NCI-H2171 treated with DMSO at 0.1 percent for 48 hours (cell line): ENCODE data around the gene PWWP3B.
"Not testable (repeated sequence)": the region's sequence is repeated elsewhere in the genome, so short reads cannot be mapped to it uniquely, and the experiment has no call there.

ENCODE experiments used
- DNase-seq: peaks from one replicate; lab custom pipeline; 2025; lab: John Stamatoyannopoulos, UW

Gene PWWP3B

GRCh38 chrX:106168107-106168506 is at the start of gene PWWP3B:
Gene PWWP3B, plus strand, starts transcription at chrX:106168305. Its CDS starts 37,128 bp downstream, at chrX:106205433.
- no peak for DNase-seq

- no peak for DNase-seq
Observed at GRCh38 chrX:106139048-106139447, 29.1 kb upstream of the PWWP3B start.

DNA sequence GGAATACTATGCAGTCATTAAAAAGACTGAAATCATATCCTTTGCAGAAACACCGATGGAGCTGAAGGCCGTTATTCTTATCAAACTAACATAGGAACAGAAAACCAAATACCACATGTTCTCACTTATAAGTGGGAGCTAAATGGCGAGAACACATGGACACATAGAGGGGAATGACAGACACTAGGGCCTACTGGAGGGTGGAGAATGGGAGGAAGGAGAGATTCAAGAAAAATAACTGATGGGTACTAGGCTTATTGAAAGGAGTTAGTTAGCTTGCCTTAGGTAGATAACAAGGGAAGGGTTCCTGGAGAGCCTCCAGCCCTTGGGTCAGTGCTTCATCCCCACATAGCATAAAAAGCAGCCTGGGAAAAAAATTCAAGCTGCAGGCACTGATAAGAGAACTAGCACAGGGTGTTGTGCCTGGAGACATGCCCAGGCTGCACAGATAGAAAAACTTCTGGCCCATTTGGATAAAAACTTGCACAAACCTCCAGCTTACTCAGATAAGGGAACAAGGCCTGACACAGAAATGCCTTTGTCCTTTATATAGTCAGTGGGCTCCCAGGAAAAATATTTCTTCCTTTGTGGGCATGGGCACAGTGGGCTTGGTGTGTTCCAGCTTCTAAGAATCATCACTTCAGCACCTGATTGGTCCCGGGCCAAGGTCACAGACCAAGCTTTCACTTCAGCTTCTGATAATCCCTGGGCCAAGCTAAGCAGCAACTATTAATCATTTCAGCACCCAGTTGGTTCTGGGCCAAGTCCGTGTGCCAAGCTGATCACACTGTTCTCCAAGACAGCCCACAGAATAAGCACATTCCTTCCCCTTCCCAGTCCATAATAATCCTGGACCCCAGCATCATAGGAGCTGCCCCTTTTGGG is 23.1 kb upstream of the PWWP3B start:
- DNase-seq: no peak

DNA sequence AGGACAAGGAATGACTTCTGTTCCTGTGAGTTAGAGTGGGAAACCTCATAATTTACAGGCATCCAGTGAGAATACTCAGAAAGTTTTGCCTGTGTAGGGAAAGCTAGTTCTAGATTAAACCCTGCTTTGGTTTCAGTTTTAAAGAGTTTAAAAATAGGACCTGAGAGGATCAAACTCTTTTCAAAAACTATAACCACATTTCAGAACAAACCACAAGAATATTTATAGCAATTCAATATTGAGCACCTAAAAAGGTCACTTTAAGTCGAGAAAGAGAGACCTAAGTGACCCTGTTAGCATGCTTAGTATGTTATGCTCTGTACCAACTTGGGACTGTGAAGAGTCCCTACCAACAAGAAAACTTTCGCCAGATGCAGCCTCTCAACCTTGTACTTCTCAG is 17.4 kb upstream of the PWWP3B start:
- DNase-seq: no peak

GRCh38 chrX:106159861-106160282 is 8.2 kb upstream of the PWWP3B start:
- DNase-seq: no peak

DNA sequence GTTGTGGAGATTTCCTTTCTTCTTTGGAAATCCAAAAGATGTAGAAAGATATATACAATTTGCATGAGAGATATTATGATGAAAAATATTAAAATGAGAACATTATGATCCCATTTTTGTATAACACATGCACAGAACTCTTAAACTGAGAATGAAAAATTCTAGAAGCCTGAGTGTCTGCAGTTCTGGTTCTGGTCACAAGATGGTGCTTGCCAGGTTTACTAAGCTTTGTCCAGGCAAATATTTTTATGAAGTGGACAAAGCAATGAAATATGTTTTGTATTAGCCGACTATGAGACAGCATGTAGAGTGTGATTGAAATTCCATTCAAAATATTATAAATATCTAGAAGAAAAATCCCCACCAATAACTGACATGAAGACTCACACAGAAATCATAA is 2.2 kb downstream of the PWWP3B start:
- no peak for DNase-seq

- no peak for DNase-seq
Observed at GRCh38 chrX:106171293-106171820, 3.3 kb downstream of the PWWP3B start.

- no peak for DNase-seq
Observed at GRCh38 chrX:106177106-106177981, 9.2 kb downstream of the PWWP3B start.

DNA sequence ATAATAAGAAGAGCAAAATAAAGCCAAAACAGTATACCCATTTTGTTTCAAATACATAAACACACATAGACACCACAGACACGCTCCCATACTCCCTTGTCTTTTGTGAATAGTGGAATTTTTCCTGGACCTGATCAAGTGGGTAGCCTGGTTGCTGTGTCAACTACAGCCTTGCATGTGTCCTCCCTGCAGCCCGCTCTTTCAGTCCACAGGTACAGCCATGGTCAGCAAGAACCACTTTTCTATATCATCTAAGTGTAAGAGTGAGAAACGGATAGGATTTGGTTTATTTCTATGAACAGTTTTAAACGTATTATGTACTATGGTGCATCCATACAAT is 9.8 kb downstream of the PWWP3B start:
- no peak for DNase-seq

- DNase-seq: no peak
Observed at GRCh38 chrX:106178826-106179225, 10.7 kb downstream of the PWWP3B start.

DNA sequence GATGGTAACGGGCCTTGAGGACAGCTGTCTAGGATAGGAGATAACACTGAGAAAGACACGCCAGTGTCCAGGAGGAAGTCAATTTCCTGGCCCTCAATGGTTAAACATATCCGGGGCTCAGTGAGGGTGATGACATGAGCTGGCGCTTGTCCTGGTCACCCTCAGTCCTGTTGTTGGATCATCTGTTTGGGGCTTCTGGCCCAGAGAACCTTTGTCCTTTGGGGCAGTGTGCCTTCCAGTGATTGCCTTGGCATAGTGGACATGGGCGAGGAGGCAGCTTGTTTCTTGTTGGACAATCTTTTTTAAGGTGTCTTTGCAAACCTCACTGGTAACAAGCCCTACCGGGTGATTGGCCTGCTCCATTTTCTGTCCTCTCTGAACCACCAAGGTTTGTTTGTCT is 15.6 kb downstream of the PWWP3B start:
- not testable (repeated sequence) for DNase-seq

DNA sequence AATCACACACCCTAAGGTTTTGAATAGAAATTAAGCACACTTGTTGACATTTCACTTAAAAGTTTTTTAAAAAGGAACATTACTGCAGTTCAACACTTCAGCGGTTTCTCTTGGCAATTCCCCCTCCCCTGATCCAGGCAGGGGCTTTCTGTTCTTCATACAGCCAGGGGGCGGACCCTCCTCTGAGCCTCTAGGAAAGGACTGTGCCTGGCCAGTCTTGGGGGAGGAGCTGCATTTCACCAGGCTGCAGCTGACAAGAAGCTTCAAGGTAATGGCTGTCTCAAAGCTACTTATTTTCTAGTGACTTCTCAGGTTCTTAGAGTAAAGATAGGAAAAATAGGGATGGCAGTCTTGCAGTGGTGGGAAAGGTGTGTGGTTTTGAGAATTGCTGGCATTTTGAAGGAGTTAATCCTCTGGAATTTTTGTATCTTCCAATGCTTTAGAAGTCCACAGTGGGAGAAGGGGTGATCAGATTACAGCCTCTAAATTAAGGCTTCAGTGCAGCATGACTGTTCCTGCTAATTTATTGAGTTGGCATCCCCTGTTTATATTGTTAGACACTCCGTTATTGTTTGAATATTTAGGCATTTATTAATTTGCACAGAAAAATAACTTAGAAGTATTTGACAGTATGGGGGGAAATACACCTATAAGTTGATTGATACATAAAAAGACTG is 33.5 kb downstream of the PWWP3B start:
- no peak for DNase-seq

DNA sequence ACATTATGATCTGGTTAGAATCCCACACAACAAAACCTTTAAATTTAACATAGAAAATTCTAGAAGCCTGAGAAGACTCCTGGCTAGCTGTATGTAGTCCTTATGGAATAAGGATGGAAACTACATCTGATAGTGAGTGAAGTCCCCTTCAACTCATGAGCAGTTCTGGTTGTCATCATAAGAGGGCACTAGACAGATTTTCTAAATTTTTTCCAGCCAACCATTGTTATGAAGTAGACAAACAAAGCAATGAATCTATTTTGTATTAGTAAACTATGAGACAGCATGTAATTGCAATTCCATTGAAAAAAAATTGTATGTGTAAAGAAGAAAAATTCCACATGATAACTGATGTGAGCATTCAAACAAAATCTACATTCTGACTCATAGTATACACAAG is 35.2 kb downstream of the PWWP3B start:
- DNase-seq: no peak

- no peak for DNase-seq
Observed at GRCh38 chrX:106208154-106208553, 40.0 kb downstream of the PWWP3B start.
